Transverse colon (tissue), 4 donors: ENCODE data around the gene ATP6AP1. TPM values are rescaled to one million over a fixed set of nuclear protein-coding genes. Genes with fewer than 3 reads are reported as not detected.

Source experiments
- DNase-seq: peaks from one replicate; pipeline ENCODE4 v3.0.0-alpha.2; 2019
- H3K27ac ChIP-seq, 4 donors: fragments of 200-600 bp; sonication (generic); 2 replicates each; pipeline ENCODE4 v1.5.1; 2016 to 2018; ENCODE audit warnings: inconsistent platforms in 4 of 4
- H3K27me3 ChIP-seq: fragments of 200-600 bp; sonication (generic); 2 replicates; pipeline ENCODE4 v1.5.1; 2017; ENCODE audit warnings: inconsistent platforms
- H3K36me3 ChIP-seq, 4 donors: fragments of 200-600 bp; sonication (generic); 2 replicates each; pipeline ENCODE4 v1.5.1; 2017 to 2019; ENCODE audit warnings: inconsistent platforms in 4 of 4
- H3K4me1 ChIP-seq, 4 donors: fragments of 200-600 bp; sonication (generic); 2 replicates each; pipeline ENCODE4 v1.5.1; 2017 to 2020; ENCODE audit warnings: inconsistent platforms in 4 of 4
- H3K4me3 ChIP-seq, 4 donors: fragments of 200-600 bp; sonication (generic); 1 replicate in 1 of 4; 2 replicates in 3 of 4; pipeline versions ENCODE4 v1.5.1 to v1.6.1; 2017 to 2019; ENCODE audit warnings: inconsistent platforms in 4 of 4
- H3K9me3 ChIP-seq, 2 donors: fragments of 200-600 bp; sonication (generic); 2 replicates each; pipeline ENCODE4 v1.5.1; 2017 to 2019; ENCODE audit warnings: inconsistent platforms in 2 of 2
- CTCF ChIP-seq, 5 experiments: fragments of 200-600 bp in 3 of 5; fragments of 450-650 bp in 2 of 5; sonication (generic) in 3 of 5; IDR thresholded peaks; 1 replicate in 2 of 5; 2 replicates in 3 of 5; pipeline ENCODE4 v1.5.1; 2016 to 2017; ENCODE audit warnings: antibody characterized with exemption in 5 of 5, inconsistent platforms in 3 of 5, mild to moderate bottlenecking in 2 of 5, moderate library complexity in 1 of 5
- EP300 ChIP-seq: sonication (generic); formaldehyde crosslinking; IDR thresholded peaks from one replicate; pipeline ENCODE4 v1.6.1; 2017; ENCODE audit warnings: antibody characterized with exemption, low read depth
- POLR2A ChIP-seq: fragments of 450-650 bp; IDR thresholded peaks from one replicate; pipeline ENCODE4 v1.6.1; 2016; ENCODE audit warnings: antibody characterized with exemption, mild to moderate bottlenecking, moderate library complexity
- POLR2AphosphoS5 ChIP-seq, 3 donors: sonication (generic); formaldehyde crosslinking; IDR thresholded peaks; one replicate each; pipeline ENCODE4 v1.6.1; 2016; ENCODE audit warnings: antibody characterized with exemption in 3 of 3
- WGBS, 2 donors: methylation state at CpG; one replicate each; pipeline ENCODE4 v1.1.5; 2018; ENCODE audit warnings: low coverage in 1 of 2; 5-methylcytosine and 5-hydroxymethylcytosine counted together
- in situ Hi-C, 4 donors: fragments of 200-750 bp; cut with MboI; loops; one replicate each; pipeline versions ENCODE4 v1.15.0 to v1.15.1; 2017; ENCODE audit warnings: low sequenced_read_pairs in 3 of 4, low pct_ligation_motif_present in 1 of 4, low pct_unique_long_range_greater_than_20kb in 1 of 4
- intact Hi-C: fragments of 100-400 bp; cut with DNase I; formaldehyde crosslinking; loops from one replicate; pipeline ENCODE4 v1.15.1; 2023; ENCODE audit warnings: low total_unique reads
- total RNA-seq, 4 donors: library from RNA; depleted of rRNA; stranded (reverse); fragments of >200 nt; gene quantifications; one replicate each; pipeline ENCODE4 v1.1.0, GENCODE V29; 2016

ATP6AP1 gene
- total RNA-seq, 4 donors from 2014 or later, result 26.5 to 118 (median 61.7) TPM

DNA sequence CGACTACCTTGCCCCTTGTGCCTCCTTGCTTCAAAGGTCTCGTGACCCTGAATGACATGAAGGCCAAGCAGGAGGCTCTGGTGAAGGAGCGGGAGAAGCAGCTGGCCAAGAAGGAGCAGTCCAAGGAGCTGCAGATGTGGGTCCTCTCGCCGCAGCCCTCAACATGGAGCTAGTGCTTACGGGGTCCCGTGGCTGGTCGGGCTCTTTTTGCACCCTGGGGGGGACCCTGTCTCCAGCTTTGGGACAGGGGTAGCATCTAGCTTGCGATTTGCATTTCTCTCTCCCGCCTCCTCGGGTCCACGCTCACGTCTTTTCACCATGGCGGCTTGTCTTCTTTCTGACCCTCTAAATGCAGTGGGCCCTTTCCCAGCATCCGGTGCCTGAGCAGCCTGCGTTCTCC lies 17.3 kb downstream of the ATP6AP1 start:
- Histone ChIP-seq H3K4me3 (no peak overlapping the region), H3K27ac (no peak overlapping the region), H3K36me3 (no peaks in the 10 kb centered on the region), H3K4me1 (peaks cover 0 to 17% (median 8%) of the 10 kb centered on the region in 4 donors), H3K27me3 (no peaks in the 10 kb centered on the region), H3K9me3 (no peaks in the 10 kb centered on the region)
- intact Hi-C loops (no loop called here), in situ Hi-C loops (no loop called here)
- no peak for TF ChIP-seq POLR2A
- DNase-seq, result no peak
- WGBS, 2 donors, result 91% methylated on average over 16 of the region's 16 CpGs; no CpG with 5 or more reads in 1 of the 2 donors

DNA sequence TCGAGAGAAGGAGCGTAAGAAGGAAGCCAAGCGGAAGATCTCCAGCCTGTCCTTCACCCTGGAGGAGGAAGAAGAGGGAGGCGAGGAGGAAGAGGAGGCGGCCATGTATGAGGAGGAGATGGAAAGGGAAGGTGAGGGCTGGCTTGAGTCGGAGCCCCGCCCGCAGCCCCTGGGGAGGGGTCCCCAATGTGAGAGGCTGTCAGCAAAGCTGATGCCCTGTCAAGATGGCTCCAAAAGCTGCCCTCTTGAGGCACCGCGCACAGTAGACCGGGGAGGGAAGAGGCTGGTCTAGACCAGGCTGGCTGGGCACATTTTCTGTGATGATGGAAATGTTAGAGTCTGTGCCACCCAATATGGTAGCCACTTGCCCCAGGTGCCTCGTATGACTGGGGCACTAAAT lies 18.0 kb downstream of the ATP6AP1 start:
- intact Hi-C loops (no loop called here), in situ Hi-C loops (no loop called here)
- Histone ChIP-seq H3K4me3 (no peak overlapping the region), H3K36me3 (no peaks in the 10 kb centered on the region), H3K9me3 (no peaks in the 10 kb centered on the region), H3K27me3 (no peaks in the 10 kb centered on the region), H3K27ac (no peak overlapping the region), H3K4me1 (peaks cover 0 to 17% (median 8%) of the 10 kb centered on the region in 4 donors)
- 92% methylated on average over 12 of the region's 12 CpGs; no CpG with 5 or more reads in 1 of the 2 donors for WGBS, 2 donors
- no peak for TF ChIP-seq EP300
- TF ChIP-seq POLR2A, result no peak
- no peak for TF ChIP-seq POLR2AphosphoS5 (IDR thresholded peaks at IDR 0.05)
- TF ChIP-seq CTCF (IDR thresholded peaks at IDR 0.05), result no peak
- DNase-seq, result no peak

- TF ChIP-seq POLR2AphosphoS5 (IDR thresholded peaks at IDR 0.05) (no peak), POLR2A (no peak), CTCF (IDR thresholded peaks at IDR 0.05) (no peak), EP300 (no peak)
- in situ Hi-C loops, result no loop called here
- no peak for DNase-seq
- Histone ChIP-seq H3K4me3 (no peak overlapping the region), H3K27me3 (no peaks in the 10 kb centered on the region), H3K9me3 (no peaks in the 10 kb centered on the region), H3K4me1 (peaks cover 0 to 16% (median 8%) of the 10 kb centered on the region in 4 donors), H3K36me3 (no peaks in the 10 kb centered on the region), H3K27ac (no peak overlapping the region)
- intact Hi-C loops, result no loop called here
- 90 to 100% methylated on average over 3 to 14 of the region's 14 CpGs for WGBS, 2 donors
Measured at GRCh38 chrX:154448484-154448883, 20.0 kb downstream of the ATP6AP1 start.

DNA sequence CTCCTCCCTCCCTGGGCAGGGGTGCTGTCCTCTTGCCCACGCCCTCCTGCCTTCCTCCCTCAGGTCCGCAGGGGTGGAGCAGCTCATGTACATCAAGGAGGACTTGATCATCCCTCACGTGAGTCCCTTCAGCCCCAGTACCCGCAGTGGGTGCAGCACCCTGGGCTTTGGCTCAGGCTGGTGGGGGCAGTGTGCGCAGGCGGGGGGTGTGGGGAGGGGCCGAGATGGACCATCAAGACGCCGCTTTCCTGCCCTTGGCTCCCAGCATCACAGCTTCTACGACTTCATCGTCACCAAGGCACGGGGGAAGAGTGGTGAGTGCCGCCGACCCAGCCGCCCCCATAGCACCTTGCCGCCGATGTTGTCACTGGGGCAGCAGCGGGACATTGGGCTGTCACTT lies 21.1 kb downstream of the ATP6AP1 start:
- H3K27ac ChIP-seq, result no peak overlapping the region
- no peak for TF ChIP-seq CTCF (IDR thresholded peaks at IDR 0.05)
- TF ChIP-seq POLR2AphosphoS5 (IDR thresholded peaks at IDR 0.05), result no peak
- TF ChIP-seq EP300, result no peak
- no peak for TF ChIP-seq POLR2A
- H3K9me3 ChIP-seq, result no peaks in the 10 kb centered on the region
- in situ Hi-C loops, result no loop called here
- WGBS, 2 donors, result 91% methylated on average over 18 of the region's 18 CpGs; no CpG with 5 or more reads in 1 of the 2 donors
- DNase-seq, result no peak
- peaks cover 0 to 12% (median 7%) of the 10 kb centered on the region in 4 donors for H3K4me1 ChIP-seq
- H3K27me3 ChIP-seq, result no peaks in the 10 kb centered on the region
- no peaks in the 10 kb centered on the region for H3K36me3 ChIP-seq
- intact Hi-C loops, result loop anchor here (5.0 kb wide), 1 partner anchor 42 kb away; the partner anchor contains the start of gene DNASE1L1
- no peak overlapping the region for H3K4me3 ChIP-seq

DNA sequence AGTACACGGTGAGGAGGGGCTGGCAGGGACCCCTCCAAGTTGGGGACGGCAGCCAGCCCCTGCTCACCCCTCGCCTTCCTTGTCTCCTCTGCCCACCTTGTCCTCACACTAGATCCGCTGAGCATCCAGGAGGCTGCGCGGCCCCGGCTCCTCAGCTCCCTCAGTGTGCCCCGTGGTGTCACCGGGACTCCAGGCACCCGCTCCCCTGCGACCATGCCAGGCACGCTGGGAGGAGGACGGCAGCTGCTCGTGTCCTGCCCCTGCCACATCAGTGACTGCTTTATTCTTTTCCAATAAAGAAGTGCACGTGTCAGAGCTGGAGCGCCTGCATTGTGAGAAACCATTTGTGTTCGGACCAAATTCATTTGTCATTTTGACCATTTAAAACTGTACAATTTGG lies 21.8 kb downstream of the ATP6AP1 start:
- no peaks in the 10 kb centered on the region for H3K36me3 ChIP-seq
- no peak overlapping the region for H3K4me3 ChIP-seq
- H3K27me3 ChIP-seq, result no peaks in the 10 kb centered on the region
- H3K9me3 ChIP-seq, result no peaks in the 10 kb centered on the region
- H3K27ac ChIP-seq, result no peak overlapping the region
- TF ChIP-seq EP300 (no peak), POLR2AphosphoS5 (IDR thresholded peaks at IDR 0.05) (no peak), POLR2A (no peak), CTCF (IDR thresholded peaks at IDR 0.05) (no peak)
- in situ Hi-C loops (no loop called here), intact Hi-C loops (loop anchor here (5.0 kb wide), 1 partner anchor 43 kb away; the partner anchor contains the start of gene DNASE1L1)
- DNase-seq, result no peak
- H3K4me1 ChIP-seq, result peaks cover 0 to 5% (median under 1%) of the 10 kb centered on the region in 4 donors
- WGBS, 2 donors, result 89% methylated on average over 17 of the region's 17 CpGs; no CpG with 5 or more reads in 1 of the 2 donors
